NCI-H510A (cell line): ENCODE measurements around the gene OR1S2.
"Not testable (repeated sequence)": the region's sequence is repeated elsewhere in the genome, so short reads cannot be mapped to it uniquely, and the experiment has no call there.

Source experiments
- DNase-seq: peaks from one replicate; lab custom pipeline; 2025; lab: John Stamatoyannopoulos, UW

The OR1S2 gene

DNA sequence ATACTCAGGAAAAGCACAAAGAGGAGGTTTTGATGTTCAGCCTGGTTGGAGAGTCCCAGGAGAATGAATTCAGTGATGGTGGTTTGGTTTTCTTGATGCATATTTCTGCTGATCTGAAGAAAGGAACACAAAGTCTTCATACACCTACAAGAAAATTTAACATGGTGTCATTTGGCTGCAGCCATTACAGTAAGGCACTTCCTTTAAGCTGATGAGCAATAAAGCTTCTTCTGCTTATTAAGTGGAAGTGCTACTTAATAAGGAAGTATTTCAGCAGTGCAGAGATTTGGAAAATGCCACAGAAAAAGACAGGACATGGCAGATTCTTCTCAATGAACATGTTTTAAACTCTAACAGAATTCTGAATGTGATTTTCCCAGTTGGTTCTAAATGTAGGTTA lies at the start of gene OR1S2:
TSS of gene OR1S2 (minus strand) at position 101 of the 400 bp plus-strand sequence. CDS start at position 101, 0 bp downstream.
- no peak for DNase-seq

GRCh38 chr11:58243954-58244353 lies 40.0 kb upstream of the OR1S2 start:
- DNase-seq = no peak

- DNase-seq = no peak
Observed at GRCh38 chr11:58227956-58228615, 24.1 kb upstream of the OR1S2 start.

GRCh38 chr11:58222721-58223120 lies 18.8 kb upstream of the OR1S2 start:
- DNase-seq = no peak

DNA sequence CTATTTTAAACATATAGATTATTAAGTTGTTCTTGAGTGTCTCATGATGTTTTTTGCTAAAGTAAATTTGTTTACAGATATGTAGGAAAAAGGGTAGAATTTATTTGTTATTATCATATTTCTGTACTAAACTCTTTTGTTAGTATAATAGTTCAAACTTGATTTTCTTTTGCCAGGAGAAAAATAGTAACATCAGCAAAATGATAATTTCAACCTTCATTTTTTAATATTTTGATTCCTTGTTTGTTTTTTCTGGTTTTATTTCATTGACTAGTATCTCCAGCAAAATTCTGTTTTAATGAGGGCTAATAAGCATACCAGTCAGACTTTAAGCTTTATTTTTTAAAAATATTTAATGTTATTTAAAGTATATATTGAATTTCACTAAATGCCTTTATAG lies 12.5 kb upstream of the OR1S2 start:
- no peak for DNase-seq

GRCh38 chr11:58212420-58212819 lies 8.5 kb upstream of the OR1S2 start, which contains the start of gene OR1S1:
Gene OR1S1, plus strand, starts transcription at chr11:58212720.
- DNase-seq = not testable (repeated sequence)

DNA sequence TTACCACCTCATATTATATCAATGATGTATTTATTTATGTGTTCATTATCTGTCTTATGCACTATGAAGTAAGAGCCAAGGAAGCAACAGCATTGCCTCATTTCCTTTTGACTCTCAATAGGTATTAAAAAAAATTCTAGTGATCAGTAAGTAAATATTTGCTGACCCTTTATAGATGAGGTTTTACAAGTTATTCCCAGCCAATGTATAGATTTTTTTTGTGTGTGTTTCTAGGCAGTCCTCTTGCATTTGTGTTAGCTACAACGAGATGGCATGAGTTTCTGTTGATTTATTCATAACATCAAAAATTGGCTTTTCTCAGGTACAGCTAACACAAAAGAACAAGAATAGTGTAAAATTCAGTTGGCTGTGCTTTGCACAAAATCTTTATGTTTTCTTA lies 4.7 kb downstream of the OR1S2 start:
- no peak for DNase-seq

DNA sequence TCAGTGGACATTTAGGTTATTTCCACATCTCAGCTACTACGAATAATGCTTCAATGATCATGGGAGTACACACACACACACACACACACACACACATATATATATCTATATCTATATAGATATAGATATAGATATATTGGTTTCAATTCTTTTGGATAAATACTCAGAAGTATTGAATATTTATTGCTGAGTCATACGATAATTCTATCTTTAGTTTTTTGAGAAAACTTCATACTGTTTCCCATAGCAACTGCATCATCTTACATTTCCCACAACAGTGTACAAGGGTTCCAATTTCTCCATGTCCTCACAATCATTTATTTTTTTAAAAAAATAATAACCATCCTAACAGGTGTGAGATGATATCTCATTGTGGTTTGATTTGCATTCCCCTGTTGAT lies 8.0 kb downstream of the OR1S2 start:
- no peak for DNase-seq

DNA sequence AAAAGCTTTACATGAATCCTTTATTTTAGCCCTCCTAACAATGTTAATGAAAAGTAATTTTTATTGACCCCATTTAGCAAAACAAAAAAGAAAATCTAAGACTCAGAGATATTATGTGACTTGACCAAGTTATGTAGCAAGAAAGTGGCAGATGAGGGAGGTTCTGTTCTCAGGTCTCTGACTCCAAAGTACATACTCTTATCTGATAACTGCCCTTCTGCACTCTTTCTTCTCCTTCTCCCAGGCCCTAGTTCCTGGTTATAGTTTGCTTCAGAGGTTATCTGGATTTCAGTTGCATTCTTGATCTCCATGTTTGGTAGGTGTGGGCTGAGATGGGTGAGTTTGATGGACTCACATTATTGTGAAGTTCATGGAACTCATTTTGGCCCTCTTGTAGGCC lies 10.6 kb downstream of the OR1S2 start:
- no peak for DNase-seq

- DNase-seq = no peak
Observed at GRCh38 chr11:58192229-58192628, 11.7 kb downstream of the OR1S2 start.

DNA sequence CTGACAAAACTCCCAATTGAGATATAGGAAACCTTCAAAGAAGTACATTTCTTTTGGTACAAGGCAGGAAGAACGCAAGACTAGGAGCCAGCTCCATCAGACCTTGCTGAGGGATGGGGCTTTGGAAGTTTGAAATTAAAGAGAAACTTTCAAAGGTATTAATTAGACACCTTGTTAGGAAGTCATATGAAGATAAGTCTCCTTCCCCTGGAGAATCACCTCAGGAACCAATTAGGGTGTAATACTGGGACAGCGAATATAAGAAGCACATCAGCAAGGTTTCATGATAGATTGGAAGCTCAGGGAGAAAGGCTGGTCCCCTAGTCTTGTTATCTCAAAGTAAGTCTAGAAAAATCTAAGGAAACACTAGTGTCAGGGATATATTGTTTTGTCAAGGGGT lies 15.2 kb downstream of the OR1S2 start, which contains the start of gene OR9Q2:
TSS of gene OR9Q2 (plus strand) at position 301 of the 400 bp plus-strand sequence. CDS start 1,421 bp downstream, outside the sequence.
- no peak for DNase-seq

DNA sequence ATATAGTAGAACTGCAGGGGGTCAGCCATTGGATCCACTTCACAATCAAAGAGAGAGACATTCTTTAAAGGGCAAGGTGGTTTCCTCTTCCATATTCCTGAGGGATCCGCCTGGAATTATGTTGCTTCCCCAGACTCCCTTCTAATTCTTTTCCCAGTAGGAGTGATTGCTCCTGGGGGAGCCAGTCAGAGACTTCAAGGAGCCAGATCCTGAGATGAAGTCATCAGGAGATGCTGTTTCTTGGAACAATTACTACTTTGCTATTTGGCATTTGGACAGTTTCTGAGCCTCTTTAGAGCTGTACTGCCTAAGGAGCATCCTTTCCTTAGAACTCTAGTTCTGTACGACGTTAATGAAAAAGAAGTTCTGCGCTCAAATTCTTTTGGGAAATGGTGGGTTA lies 17.0 kb downstream of the OR1S2 start:
- DNase-seq = no peak

GRCh38 chr11:58179648-58180047 lies 24.3 kb downstream of the OR1S2 start:
- no peak for DNase-seq

GRCh38 chr11:58178444-58178843 lies 25.5 kb downstream of the OR1S2 start:
- no peak for DNase-seq

- DNase-seq = no peak
Observed at GRCh38 chr11:58177409-58178054, 26.4 kb downstream of the OR1S2 start.

DNA sequence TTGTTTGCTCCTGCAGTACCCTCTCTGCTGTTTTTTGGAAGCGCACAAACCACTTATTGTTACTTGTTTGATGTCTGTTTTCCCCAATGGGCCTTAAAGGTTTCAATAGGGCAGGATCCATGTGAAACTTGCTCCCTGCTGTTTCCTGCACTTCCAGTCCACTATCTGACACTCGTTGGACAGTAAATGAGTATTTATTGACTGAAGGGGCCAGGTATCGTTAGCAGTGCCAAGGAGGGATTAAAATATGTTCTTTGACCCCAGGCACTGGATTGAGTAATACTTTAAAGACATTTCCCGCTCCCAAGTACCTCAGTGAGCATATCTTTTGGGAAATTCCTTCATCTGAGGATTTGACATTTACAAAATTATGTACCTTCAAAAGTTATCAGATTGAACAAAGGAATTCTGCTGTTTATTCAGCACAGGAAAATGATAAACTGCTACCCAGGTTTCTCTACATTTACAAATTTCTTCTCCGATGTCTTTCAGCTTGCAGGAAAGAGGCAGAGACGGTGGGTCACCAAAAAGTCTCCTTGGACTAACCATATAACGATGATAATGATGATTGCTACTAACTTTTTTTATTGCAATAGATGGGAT lies 38.3 kb downstream of the OR1S2 start:
- DNase-seq = no peak

- no peak for DNase-seq
Observed at GRCh38 chr11:58164990-58165389, 39.0 kb downstream of the OR1S2 start.

GRCh38 chr11:58164389-58164788 lies 39.6 kb downstream of the OR1S2 start:
- no peak for DNase-seq
